Astrocyte of the cerebellum (primary cell): ENCODE data around the gene ZNF232.
A peak's percentile ranks its signal among the peaks of the same experiment; 100 is the strongest.

ENCODE experiments used
- DNase-seq: peaks from one replicate; pipeline ENCODE4 v3.0.0-alpha.2; 2011; ENCODE audit warnings: low read depth
- H3K4me3 ChIP-seq: 2 replicates; pipeline ENCODE4 v1.5.1; 2011; ENCODE audit warnings: mild to moderate bottlenecking, low read depth, low read length, moderate library complexity
- in situ Hi-C: cut with HindIII; loops from 2 replicates; pipeline ENCODE4 v1.10.0; 2017; ENCODE audit warnings: low sequenced_read_pairs
- TF ChIP-seq, protein P1 (sequence below): IDR thresholded peaks from 2 replicates; pipeline ENCODE4 v1.5.1; 2012; ENCODE audit warnings: low read length, low read depth, moderate library complexity, mild to moderate bottlenecking; ENCODE audit errors: missing control alignments

Gene ZNF232

DNA sequence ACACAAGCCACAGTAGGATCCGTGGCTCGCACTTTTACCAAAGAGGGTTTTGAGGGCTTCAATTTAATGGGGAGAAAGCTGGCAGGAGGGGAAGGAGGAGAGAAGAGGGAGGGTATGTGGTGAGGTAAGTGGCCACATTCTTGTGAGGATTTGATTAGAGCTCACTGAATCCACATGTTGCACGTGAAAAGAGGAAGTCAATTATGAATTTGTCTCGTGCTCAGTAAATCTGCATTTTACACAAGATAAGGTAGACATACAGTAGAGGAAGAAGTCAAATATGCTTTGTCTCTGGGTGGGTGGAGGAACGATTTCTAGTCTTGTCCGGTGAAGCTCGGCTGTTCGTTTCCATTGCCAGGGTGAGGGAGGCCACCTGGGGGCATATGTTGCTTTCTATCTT, 862 bp downstream of the ZNF232 start:
- in situ Hi-C loops: no loop called here
- DNase-seq: no peak
- TF ChIP-seq, protein P1, sequence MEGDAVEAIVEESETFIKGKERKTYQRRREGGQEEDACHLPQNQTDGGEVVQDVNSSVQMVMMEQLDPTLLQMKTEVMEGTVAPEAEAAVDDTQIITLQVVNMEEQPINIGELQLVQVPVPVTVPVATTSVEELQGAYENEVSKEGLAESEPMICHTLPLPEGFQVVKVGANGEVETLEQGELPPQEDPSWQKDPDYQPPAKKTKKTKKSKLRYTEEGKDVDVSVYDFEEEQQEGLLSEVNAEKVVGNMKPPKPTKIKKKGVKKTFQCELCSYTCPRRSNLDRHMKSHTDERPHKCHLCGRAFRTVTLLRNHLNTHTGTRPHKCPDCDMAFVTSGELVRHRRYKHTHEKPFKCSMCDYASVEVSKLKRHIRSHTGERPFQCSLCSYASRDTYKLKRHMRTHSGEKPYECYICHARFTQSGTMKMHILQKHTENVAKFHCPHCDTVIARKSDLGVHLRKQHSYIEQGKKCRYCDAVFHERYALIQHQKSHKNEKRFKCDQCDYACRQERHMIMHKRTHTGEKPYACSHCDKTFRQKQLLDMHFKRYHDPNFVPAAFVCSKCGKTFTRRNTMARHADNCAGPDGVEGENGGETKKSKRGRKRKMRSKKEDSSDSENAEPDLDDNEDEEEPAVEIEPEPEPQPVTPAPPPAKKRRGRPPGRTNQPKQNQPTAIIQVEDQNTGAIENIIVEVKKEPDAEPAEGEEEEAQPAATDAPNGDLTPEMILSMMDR: no peak
- H3K4me3 ChIP-seq: peak overlapping the region; percentile 78

DNA sequence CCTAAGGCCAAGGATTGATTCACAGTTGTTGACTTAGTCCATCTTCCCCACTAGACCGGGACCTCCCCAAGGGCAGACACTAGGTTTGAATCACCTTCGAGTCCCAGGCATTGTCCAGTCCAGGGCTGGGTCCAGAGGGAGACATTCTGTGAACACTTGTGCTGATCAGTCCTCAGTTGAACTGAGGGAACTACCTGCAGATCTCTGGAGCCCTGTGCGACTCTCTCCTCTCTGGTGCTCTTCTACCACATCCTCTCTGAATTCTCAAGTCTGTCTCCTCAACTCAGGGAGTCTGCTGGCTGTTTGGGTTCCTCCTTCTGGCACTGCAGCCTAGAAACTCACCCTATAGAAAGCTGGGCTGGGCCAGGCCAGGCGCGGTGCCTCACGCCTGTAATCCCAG, 10.8 kb downstream of the ZNF232 start:
- no peak for DNase-seq
- no peak overlapping the region for H3K4me3 ChIP-seq
- TF ChIP-seq, protein P1: no peak
- in situ Hi-C loops: no loop called here

DNA sequence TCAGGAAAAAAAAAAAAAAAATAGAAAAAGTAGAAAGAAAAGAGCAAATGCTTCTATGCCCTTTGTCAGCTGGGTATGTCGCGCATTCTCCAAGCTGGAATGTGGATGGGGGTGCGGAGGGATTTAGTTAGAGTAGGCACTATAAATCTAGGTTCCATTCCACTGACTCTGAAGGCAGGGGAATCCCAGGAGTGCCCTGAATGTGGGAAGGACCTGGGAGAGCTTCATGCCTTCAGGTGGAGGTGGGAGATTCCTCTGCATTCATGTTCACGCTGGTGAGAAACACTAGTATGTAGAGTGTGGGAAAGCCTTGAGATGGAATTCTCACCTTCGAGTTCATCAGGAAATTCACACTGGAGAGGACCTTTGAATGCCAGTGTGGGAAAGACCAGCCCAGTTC, 12.4 kb downstream of the ZNF232 start:
- in situ Hi-C loops: no loop called here
- TF ChIP-seq, protein P1: no peak
- no peak for DNase-seq
- no peak overlapping the region for H3K4me3 ChIP-seq

DNA sequence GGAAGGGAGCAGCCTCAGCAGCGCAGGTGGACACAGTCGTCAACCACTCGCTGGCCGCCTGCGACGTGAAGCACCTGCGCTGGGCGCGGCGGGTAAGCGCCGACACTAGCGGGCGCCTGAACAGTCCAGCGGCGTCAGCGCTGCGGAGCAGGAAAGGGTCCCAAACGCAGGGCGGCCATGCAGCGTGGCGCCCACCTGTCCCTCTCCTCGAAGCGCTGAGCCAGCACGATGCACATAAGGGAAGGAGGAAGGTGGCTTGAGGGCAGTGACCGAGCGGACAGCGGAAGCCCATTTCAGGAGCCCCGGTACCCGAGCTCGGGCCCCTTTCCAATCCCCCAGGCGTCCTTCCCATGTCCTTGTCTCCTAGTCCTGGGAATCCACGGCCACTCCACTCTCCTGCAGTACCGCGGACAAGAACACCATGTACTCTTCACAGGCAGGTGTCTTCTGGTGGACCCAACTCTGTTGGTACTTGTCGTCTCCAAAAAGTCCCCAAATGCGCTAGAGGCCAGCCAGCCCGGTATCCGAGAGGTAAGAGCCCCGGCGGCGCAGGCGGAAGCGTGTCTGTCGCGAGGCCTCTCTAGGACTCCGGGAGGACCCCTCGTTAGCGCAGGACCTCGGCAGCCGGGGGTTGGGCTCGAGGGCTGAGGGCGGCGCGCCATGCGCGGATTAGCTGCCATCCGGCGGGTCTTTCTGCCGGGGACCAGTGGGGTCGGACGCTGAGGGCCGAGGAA, 14.4 kb downstream of the ZNF232 start:
- DNase-seq: no peak
- in situ Hi-C loops: no loop called here
- TF ChIP-seq, protein P1: no peak
- no peak overlapping the region for H3K4me3 ChIP-seq

DNA sequence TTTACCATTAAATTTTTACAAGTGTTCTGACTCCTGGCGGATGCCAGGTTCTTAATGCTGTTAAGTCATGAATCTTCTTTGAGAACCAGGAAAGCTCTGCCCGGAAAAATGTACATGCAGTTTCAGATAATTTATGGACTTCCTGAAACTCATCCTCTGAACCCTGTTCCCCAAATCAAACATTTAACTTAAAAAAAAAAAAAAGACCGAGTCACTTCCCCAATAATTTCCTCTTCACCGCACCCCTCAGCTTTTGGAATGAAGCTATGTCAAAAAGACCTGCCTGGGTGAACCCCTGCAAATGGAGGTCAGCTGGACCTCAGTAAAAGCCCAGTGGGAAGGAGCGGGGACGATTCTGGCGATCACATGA, 15.0 kb downstream of the ZNF232 start:
- TF ChIP-seq, protein P1: no peak
- no peak for DNase-seq
- H3K4me3 ChIP-seq: no peak overlapping the region
- in situ Hi-C loops: no loop called here

DNA sequence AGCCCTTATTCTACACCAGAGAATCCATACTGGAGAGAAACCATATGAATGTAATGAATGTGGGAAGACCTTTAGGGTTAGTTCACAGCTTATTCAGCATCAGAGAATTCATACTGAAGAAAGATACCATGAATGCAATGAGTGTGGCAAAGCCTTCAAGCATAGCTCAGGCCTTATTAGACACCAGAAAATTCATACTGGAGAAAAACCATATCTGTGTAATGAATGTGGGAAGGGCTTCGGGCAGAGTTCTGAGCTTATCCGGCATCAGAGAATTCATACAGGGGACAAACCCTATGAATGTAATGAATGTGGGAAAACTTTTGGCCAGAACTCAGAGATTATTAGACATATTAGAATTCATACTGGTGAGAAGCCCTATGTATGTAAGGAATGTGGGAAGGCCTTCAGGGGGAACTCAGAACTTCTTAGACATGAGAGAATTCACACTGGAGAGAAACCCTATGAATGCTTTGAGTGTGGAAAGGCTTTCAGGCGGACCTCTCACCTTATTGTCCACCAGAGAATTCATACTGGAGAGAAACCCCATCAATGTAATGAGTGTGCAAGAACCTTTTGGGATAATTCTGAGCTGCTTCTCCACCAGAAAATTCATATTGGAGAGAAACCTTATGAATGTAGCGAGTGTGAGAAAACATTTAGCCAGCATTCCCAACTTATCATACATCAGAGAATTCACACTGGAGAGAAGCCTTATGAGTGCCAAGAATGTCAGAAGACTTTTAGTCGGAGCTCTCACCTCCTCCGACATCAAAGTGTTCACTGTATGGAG, 19.3 kb downstream of the ZNF232 start:
- DNase-seq: no peak
- H3K4me3 ChIP-seq: no peak overlapping the region
- in situ Hi-C loops: no loop called here
- TF ChIP-seq, protein P1: no peak
